ENCODE results near the gene AHSA1.

DNA sequence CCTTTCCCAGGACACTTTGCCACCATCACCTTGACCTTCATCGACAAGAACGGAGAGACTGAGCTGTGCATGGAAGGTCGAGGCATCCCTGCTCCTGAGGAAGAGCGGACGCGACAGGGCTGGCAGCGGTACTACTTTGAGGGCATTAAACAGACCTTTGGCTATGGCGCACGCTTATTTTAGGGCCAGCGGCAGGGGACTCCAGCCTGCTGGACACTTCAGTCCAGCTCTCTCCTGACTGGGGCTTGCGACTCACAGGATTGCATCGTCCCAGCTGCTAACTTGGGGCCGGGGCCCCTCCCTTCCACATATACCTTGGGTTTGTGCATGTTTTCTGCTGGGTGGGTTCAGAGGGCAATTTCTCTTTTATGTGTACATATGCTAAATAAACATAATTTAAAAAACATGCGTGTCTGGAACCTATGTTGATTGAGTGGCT is 11.2 kb downstream of the AHSA1 start:
- TF ChIP-seq CTCF (optimal IDR thresholded peaks at IDR 0.05 in 1 of 3, IDR thresholded peaks at IDR 0.05 in 1 of 3, conservative IDR thresholded peaks at IDR 0.05 in 1 of 3; ENCODE audit: extremely low read depth in 1 of 3, insufficient read depth in 2 of 3, low read length in 3 of 3), result no peak
- no peak for TF ChIP-seq EZH2 (IDR thresholded peaks at IDR 0.05; ENCODE audit: low read length)

Data from keratinocyte (primary cell).